ENCODE results near the gene WDR45B. TPM values are rescaled to one million over a fixed set of nuclear protein-coding genes. Genes with fewer than 3 reads are reported as not detected.

WDR45B gene
- total RNA-seq, 1 experiment from 2014 or later = 84.9 TPM

DNA sequence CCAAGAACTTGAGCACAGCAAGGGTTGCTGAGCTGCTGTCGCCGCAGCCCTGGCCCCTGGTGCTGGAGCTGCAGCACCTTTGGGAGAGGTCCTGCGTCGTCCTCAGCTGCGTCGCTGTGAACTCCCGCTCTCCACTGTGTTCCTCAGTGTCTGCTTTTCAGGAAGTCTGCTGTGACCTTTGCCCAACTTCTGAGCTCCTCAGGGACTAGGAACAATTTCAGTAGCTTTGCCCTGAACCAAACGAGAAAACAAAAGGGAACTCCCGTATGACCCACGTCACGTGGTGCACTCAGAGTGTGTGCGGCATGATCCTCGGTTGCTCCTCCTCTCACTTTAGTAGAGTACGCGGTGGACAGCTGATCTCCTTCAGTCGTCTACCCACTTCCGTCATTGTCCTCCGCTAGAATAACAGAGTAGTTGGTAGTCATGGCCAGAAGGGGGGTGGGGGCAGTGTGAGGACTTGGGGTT is 44.2 kb downstream of the WDR45B start:
- H4K20me1 ChIP-seq (ENCODE audit: insufficient read depth) = peaks cover 6% of the 10 kb centered on the region
- H3K4me1 ChIP-seq (replicated peaks; ENCODE audit: insufficient read depth) = no peaks in the 10 kb centered on the region
- intact Hi-C loops (cut with micrococcal nuclease; ENCODE audit: unreplicated experiment) = no loop called here
- ChIA-PET POLR2A (ENCODE audit: unreplicated experiment) (interaction anchor here (0.6 kb wide), 1 partner anchor 31 kb away, joined by 5 read pairs; no protein-coding TSS in a partner anchor), CTCF (no interaction called here)
- TF ChIP-seq, protein P1, sequence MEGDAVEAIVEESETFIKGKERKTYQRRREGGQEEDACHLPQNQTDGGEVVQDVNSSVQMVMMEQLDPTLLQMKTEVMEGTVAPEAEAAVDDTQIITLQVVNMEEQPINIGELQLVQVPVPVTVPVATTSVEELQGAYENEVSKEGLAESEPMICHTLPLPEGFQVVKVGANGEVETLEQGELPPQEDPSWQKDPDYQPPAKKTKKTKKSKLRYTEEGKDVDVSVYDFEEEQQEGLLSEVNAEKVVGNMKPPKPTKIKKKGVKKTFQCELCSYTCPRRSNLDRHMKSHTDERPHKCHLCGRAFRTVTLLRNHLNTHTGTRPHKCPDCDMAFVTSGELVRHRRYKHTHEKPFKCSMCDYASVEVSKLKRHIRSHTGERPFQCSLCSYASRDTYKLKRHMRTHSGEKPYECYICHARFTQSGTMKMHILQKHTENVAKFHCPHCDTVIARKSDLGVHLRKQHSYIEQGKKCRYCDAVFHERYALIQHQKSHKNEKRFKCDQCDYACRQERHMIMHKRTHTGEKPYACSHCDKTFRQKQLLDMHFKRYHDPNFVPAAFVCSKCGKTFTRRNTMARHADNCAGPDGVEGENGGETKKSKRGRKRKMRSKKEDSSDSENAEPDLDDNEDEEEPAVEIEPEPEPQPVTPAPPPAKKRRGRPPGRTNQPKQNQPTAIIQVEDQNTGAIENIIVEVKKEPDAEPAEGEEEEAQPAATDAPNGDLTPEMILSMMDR (conservative IDR thresholded peaks at IDR 0.05) = no peak
- no peak for TF ChIP-seq EZH2 (IDR thresholded peaks at IDR 0.05; ENCODE audit: low read depth)
- no peak overlapping the region for H2AFZ ChIP-seq
- no peaks in the 10 kb centered on the region for H3K27me3 ChIP-seq (ENCODE audit: insufficient read depth, low read depth)
- no peaks in the 10 kb centered on the region for H3K9me3 ChIP-seq (ENCODE audit: insufficient read depth, low read depth)
- DNase-seq = no peak
- H3K27ac ChIP-seq = no peak overlapping the region
- no peak overlapping the region for H3K4me3 ChIP-seq
- BruUV-seq (replicated peaks) = no TSS peak
- H3K4me2 ChIP-seq = no peak overlapping the region
- H3K79me2 ChIP-seq (ENCODE audit: low read depth) = no peaks in the 10 kb centered on the region
- no peaks in the 10 kb centered on the region for H3K36me3 ChIP-seq (ENCODE audit: low read depth)
- no peaks in the 10 kb centered on the region; the same call in 1 of the 2 replicates for H3F3A ChIP-seq (ENCODE audit: insufficient read depth, low read depth)
- no peaks in the 10 kb centered on the region for H3K9me2 ChIP-seq (ENCODE audit: insufficient read depth)

DNA sequence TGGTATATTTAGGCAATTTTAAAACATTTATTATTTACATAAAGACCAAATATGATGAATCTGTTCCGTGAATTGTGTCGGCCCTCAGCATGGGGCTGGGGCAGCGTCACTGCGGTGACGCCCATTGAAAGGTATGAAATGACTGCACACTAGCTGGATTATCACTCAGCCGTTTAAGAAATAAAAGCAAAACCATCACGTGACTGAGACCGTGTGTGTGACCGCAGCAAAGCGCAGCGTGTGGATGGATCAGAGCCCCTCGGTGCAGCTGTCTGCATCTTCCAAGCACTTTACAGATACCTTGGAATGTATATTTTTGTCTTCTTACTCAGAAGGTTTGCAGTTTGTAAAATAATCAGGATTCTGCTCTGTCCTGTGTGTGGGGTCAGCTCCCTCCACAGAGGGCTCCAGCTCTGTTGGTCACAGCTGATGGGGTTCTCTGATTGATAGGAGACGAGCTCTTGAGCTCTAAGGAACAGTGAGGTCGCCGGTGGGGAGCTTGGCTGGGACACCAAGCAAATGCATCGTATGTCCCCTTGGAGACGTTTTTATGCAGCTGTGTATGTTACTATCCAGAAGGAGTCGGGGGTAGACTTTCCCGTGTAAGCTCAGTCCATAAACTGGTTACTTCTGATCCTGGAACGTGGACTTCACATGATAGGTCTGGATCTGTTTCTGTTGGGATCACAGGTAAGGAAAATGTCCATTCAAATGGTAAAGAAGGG is 45.1 kb downstream of the WDR45B start:
- CTCF ChIA-PET = no interaction called here
- Histone ChIP-seq H3K27me3 (ENCODE audit: insufficient read depth, low read depth) (no peaks in the 10 kb centered on the region), H4K20me1 (ENCODE audit: insufficient read depth) (peaks cover 6% of the 10 kb centered on the region), H3K9me2 (ENCODE audit: insufficient read depth) (no peaks in the 10 kb centered on the region), H2AFZ (no peak overlapping the region), H3K36me3 (ENCODE audit: low read depth) (no peaks in the 10 kb centered on the region), H3K4me2 (no peak overlapping the region), H3K27ac (no peak overlapping the region), H3K4me1 (replicated peaks; ENCODE audit: insufficient read depth) (no peaks in the 10 kb centered on the region), H3F3A (ENCODE audit: insufficient read depth, low read depth) (no peaks in the 10 kb centered on the region; the same call in 1 of the 2 replicates), H3K79me2 (ENCODE audit: low read depth) (no peaks in the 10 kb centered on the region), H3K9me3 (ENCODE audit: insufficient read depth, low read depth) (no peaks in the 10 kb centered on the region), H3K4me3 (no peak overlapping the region)
- POLR2A ChIA-PET (ENCODE audit: unreplicated experiment) = interaction anchor here (0.6 kb wide), 1 partner anchor 30 kb away, joined by 5 read pairs; no protein-coding TSS in a partner anchor
- TF ChIP-seq EZH2 (IDR thresholded peaks at IDR 0.05; ENCODE audit: low read depth) = no peak
- TF ChIP-seq, protein P1 (conservative IDR thresholded peaks at IDR 0.05) = no peak
- intact Hi-C loops (cut with micrococcal nuclease; ENCODE audit: unreplicated experiment) = no loop called here
- no peak for DNase-seq
- no TSS peak for BruUV-seq (replicated peaks)

GRCh38 chr17:82602487-82602886 is 45.8 kb downstream of the WDR45B start:
- H3K4me1 ChIP-seq (replicated peaks; ENCODE audit: insufficient read depth) = no peaks in the 10 kb centered on the region
- no peaks in the 10 kb centered on the region for H3K79me2 ChIP-seq (ENCODE audit: low read depth)
- H3K4me3 ChIP-seq = no peak overlapping the region
- POLR2A ChIA-PET (ENCODE audit: unreplicated experiment) = no interaction called here
- intact Hi-C loops (cut with micrococcal nuclease; ENCODE audit: unreplicated experiment) = no loop called here
- H4K20me1 ChIP-seq (ENCODE audit: insufficient read depth) = peaks cover 6% of the 10 kb centered on the region
- no peak overlapping the region for H3K27ac ChIP-seq
- H3F3A ChIP-seq (ENCODE audit: insufficient read depth, low read depth) = no peaks in the 10 kb centered on the region; the same call in 1 of the 2 replicates
- TF ChIP-seq EZH2 (IDR thresholded peaks at IDR 0.05; ENCODE audit: low read depth) = no peak
- TF ChIP-seq, protein P1 (conservative IDR thresholded peaks at IDR 0.05) = no peak
- no peak for DNase-seq
- no peaks in the 10 kb centered on the region for H3K9me3 ChIP-seq (ENCODE audit: insufficient read depth, low read depth)
- no peaks in the 10 kb centered on the region for H3K27me3 ChIP-seq (ENCODE audit: insufficient read depth, low read depth)
- H3K4me2 ChIP-seq = no peak overlapping the region
- no peaks in the 10 kb centered on the region for H3K9me2 ChIP-seq (ENCODE audit: insufficient read depth)
- no peak overlapping the region for H2AFZ ChIP-seq
- H3K36me3 ChIP-seq (ENCODE audit: low read depth) = no peaks in the 10 kb centered on the region
- no TSS peak for BruUV-seq (replicated peaks)
- CTCF ChIA-PET = no interaction called here

Data from PC-9 (cell line).